B cell (primary cell): ENCODE measurements around the gene DPCD. TPM values are rescaled to one million over a fixed set of nuclear protein-coding genes. Genes with fewer than 3 reads are reported as not detected.

Experiments used
- ATAC-seq: fragments of 200-7000 bp; cut with Tn5 transposase; one replicate; pipeline ENCODE4 v1.10.0; 2021; ENCODE audit warnings: low read depth, mild to moderate bottlenecking, moderate number of reproducible peaks, moderate library complexity
- CTCF ChIA-PET: fragments of 350-600 bp; sonication (Branson Sonifier 250); formaldehyde crosslinking; loops from one replicate; lab custom pipeline; 2021; ENCODE audit warnings: antibody characterized with exemption, inconsistent platforms; lab: Charles Lee
- POLR2A ChIA-PET: fragments of 350-600 bp; sonication (Branson Sonifier 250); formaldehyde crosslinking; loops from one replicate; lab custom pipeline; 2021; ENCODE audit warnings: antibody characterized with exemption; lab: Charles Lee
- DNase-seq: peaks from one replicate; pipeline ENCODE4 v3.0.0; 2013
- H2AFZ ChIP-seq: 2 replicates; pipeline ENCODE4 v1.6.1; 2012; ENCODE audit warnings: mild to moderate bottlenecking, low read depth, low read length; ENCODE audit not compliant: insufficient read depth, poor library complexity, severe bottlenecking
- H3K27ac ChIP-seq, 2 donors: 1 replicate in 1 of 2; 2 replicates in 1 of 2; pipeline ENCODE4 v1.5.1; 2012 to 2013; ENCODE audit warnings: low read length in 2 of 2, mild to moderate bottlenecking in 2 of 2, moderate library complexity in 1 of 2
- H3K27me3 ChIP-seq, 4 experiments: fragments of 200-600 bp in 1 of 4; sonication (generic) in 1 of 4; replicated peaks in 1 of 4; 1 replicate in 2 of 4; 2 replicates in 2 of 4; pipeline versions ENCODE4 v1.6.1 to v1.7.0; 2013 to 2016; ENCODE audit warnings: low read length in 3 of 4, mild to moderate bottlenecking in 2 of 4, mixed read lengths in 1 of 4, moderate library complexity in 1 of 4; ENCODE audit not compliant: insufficient read depth in 4 of 4, control insufficient read depth in 3 of 4; ENCODE audit errors: control extremely low read depth in 1 of 4
- H3K36me3 ChIP-seq, 2 experiments: replicated peaks in 1 of 2; 1 replicate in 1 of 2; 2 replicates in 1 of 2; pipeline versions ENCODE4 v1.6.1 to v1.7.1; 2013; ENCODE audit warnings: low read length in 1 of 2; ENCODE audit not compliant: insufficient read depth in 2 of 2, control insufficient read depth in 1 of 2; ENCODE audit errors: control extremely low read depth in 1 of 2, extremely low read depth in 1 of 2
- H3K4me1 ChIP-seq, 2 donors: fragments of 200-600 bp in 1 of 2; sonication (generic) in 1 of 2; 1 replicate in 1 of 2; 2 replicates in 1 of 2; pipeline versions ENCODE4 v1.5.1 to v1.6.1; 2013 to 2017; ENCODE audit warnings: low read length in 2 of 2; ENCODE audit not compliant: control insufficient read depth in 2 of 2, insufficient read depth in 2 of 2
- H3K4me2 ChIP-seq: replicated peaks from 2 replicates; pipeline ENCODE3; 2012; ENCODE audit warnings: mild to moderate bottlenecking, low read depth, low read length; ENCODE audit not compliant: poor library complexity, severe bottlenecking
- H3K4me3 ChIP-seq, 5 experiments: fragments of 200-600 bp in 1 of 5; sonication (generic) in 1 of 5; 1 replicate in 3 of 5; 2 replicates in 2 of 5; pipeline versions ENCODE4 v1.5.1 to v1.7.0; 2011 to 2016; ENCODE audit warnings: low read length in 4 of 5, mild to moderate bottlenecking in 4 of 5, low read depth in 2 of 5, control low read depth in 1 of 5, moderate library complexity in 1 of 5; ENCODE audit not compliant: insufficient read depth in 1 of 5; ENCODE audit errors: control extremely low read depth in 1 of 5, extremely low read depth in 1 of 5
- H3K79me2 ChIP-seq: fragments of 200-600 bp; sonication (generic); one replicate; pipeline ENCODE4 v1.6.0; 2016; ENCODE audit warnings: low read length; ENCODE audit not compliant: control insufficient read depth, insufficient read depth
- H3K9ac ChIP-seq: fragments of 200-600 bp; sonication (generic); 2 replicates; pipeline ENCODE4 v1.6.1; 2017; ENCODE audit warnings: mild to moderate bottlenecking, low read length, moderate library complexity
- H3K9me3 ChIP-seq, 3 donors: one replicate each; pipeline versions ENCODE4 v1.6.1 to v1.7.1; 2013; ENCODE audit warnings: low read length in 2 of 3; ENCODE audit not compliant: control insufficient read depth in 2 of 3, insufficient read depth in 1 of 3; ENCODE audit errors: control extremely low read depth in 1 of 3
- H4K20me1 ChIP-seq: 2 replicates; pipeline ENCODE4 v1.6.0; 2012; ENCODE audit warnings: mild to moderate bottlenecking, low read length; ENCODE audit not compliant: insufficient read depth, control insufficient read depth, poor library complexity, severe bottlenecking
- H3K27ac Mint-ChIP-seq: one replicate; pipeline ENCODE4 v1.8.0; 2021; ENCODE audit warnings: mixed read lengths
- H3K27me3 Mint-ChIP-seq: one replicate; pipeline ENCODE4 v1.8.0; 2021; ENCODE audit warnings: mixed read lengths
- H3K4me1 Mint-ChIP-seq: one replicate; pipeline ENCODE4 v1.8.0; 2021; ENCODE audit warnings: mixed read lengths
- H3K4me3 Mint-ChIP-seq: one replicate; pipeline ENCODE4 v1.8.0; 2021; ENCODE audit warnings: mixed read lengths
- H3K9me3 Mint-ChIP-seq: one replicate; pipeline ENCODE4 v1.8.0; 2022; ENCODE audit warnings: mixed read lengths; ENCODE audit not compliant: insufficient read depth
- CTCF ChIP-seq: fragments of 200-600 bp; IDR thresholded peaks from one replicate; pipeline ENCODE4 v1.8.0; 2022; ENCODE audit warnings: antibody characterized with exemption, mild to moderate bottlenecking
- EZH2 ChIP-seq: IDR thresholded peaks from 2 replicates; pipeline ENCODE4 v1.6.1; 2012; ENCODE audit warnings: borderline replicate concordance, low read depth, mild to moderate bottlenecking, moderate library complexity, low read length; ENCODE audit not compliant: insufficient read depth, poor library complexity, severe bottlenecking
- WGBS: methylation state at CpG from one replicate; pipeline ENCODE4 v1.1.5; 2013; ENCODE audit warnings: missing lambda C conversion rate; ENCODE audit not compliant: insufficient coverage; 5-methylcytosine and 5-hydroxymethylcytosine counted together
- intact Hi-C: fragments of 100-400 bp; cut with micrococcal nuclease; formaldehyde crosslinking; loops from one replicate; pipeline ENCODE4 v1.10.0; 2022
- polyA plus RNA-seq: library from polyadenylated mRNA; depleted of rRNA; stranded (reverse); fragments of >200 nt; gene quantifications from 2 replicates; pipeline ENCODE4 v1.2.3, GENCODE V29; 2012
- total RNA-seq, 2 donors: library from RNA; stranded (reverse); fragments of 120-200 nt in 1 of 2; gene quantifications; 1 replicate in 1 of 2; 2 replicates in 1 of 2; pipeline versions ENCODE4 v1.2.3 to v1.2.4, GENCODE V29; 2013 to 2022

The DPCD gene
- total and polyA plus RNA-seq, 2 donors (not counting 1 experiment from before 2014, with no cell fraction given) = 0.88 to 2.2 TPM

- ATAC-seq = no peak
- no peak for DNase-seq
- Histone ChIP-seq H3K27ac (no peak overlapping the region), H3K4me2 (no peak overlapping the region), H2AFZ (no peak overlapping the region), H4K20me1 (no peaks in the 10 kb centered on the region), H3K4me1 (peaks cover 14 to 18% of the 10 kb centered on the region in 2 donors), H3K9ac (no peak overlapping the region), H3K4me3 (no peak overlapping the region), H3K27me3 (peaks cover 0 to 10% (median 6%) of the 10 kb centered on the region in 4 experiments), H3K9me3 (peaks cover 0 to 17% (median 0%) of the 10 kb centered on the region in 3 donors), H3K79me2 (no peaks in the 10 kb centered on the region), H3K36me3 (peaks cover 0 to 10% of the 10 kb centered on the region in 2 experiments)
- intact Hi-C loops = loop anchor here (5.0 kb wide), 1 partner anchor 477 kb away; no protein-coding TSS in a partner anchor
- ChIA-PET POLR2A (no interaction called here), CTCF (interaction anchor here (5.2 kb wide), 1 partner anchor 360 kb away, joined by 47 read pairs; no protein-coding TSS in a partner anchor)
- Mint-ChIP-seq H3K27ac (no peak overlapping the region), H3K4me1 (peaks cover 10% of the 10 kb centered on the region), H3K9me3 (no peaks in the 10 kb centered on the region), H3K27me3 (peaks cover 7% of the 10 kb centered on the region), H3K4me3 (no peak overlapping the region)
- 95% methylated on average over 13 of the region's 25 CpGs for WGBS
- TF ChIP-seq CTCF (no peak), EZH2 (no peak)
Measured at GRCh38 chr10:101573885-101574753, 14.0 kb upstream of the DPCD start.

GRCh38 chr10:101575091-101575490 is 13.0 kb upstream of the DPCD start:
- Mint-ChIP-seq H3K4me3 (no peak overlapping the region), H3K4me1 (peaks cover under 1% of the 10 kb centered on the region), H3K9me3 (no peaks in the 10 kb centered on the region), H3K27ac (no peak overlapping the region), H3K27me3 (no peaks in the 10 kb centered on the region)
- ChIA-PET POLR2A (no interaction called here), CTCF (interaction anchor here (1.3 kb wide), 1 partner anchor 303 kb away, joined by 6 read pairs; no protein-coding TSS in a partner anchor)
- no peaks in the 10 kb centered on the region for H3K79me2 ChIP-seq
- H3K27me3 ChIP-seq = no peaks in the 10 kb centered on the region
- no peak overlapping the region for H3K4me2 ChIP-seq
- no peak overlapping the region for H2AFZ ChIP-seq
- no peaks in the 10 kb centered on the region for H4K20me1 ChIP-seq
- no peak for DNase-seq
- H3K9me3 ChIP-seq = peaks cover 0 to 9% (median 0%) of the 10 kb centered on the region in 3 donors
- H3K27ac ChIP-seq = no peak overlapping the region
- no peak for TF ChIP-seq EZH2
- no peak for TF ChIP-seq CTCF
- 97% methylated on average over 2 of the region's 3 CpGs for WGBS
- ATAC-seq = no peak
- peaks cover 6 to 8% of the 10 kb centered on the region in 2 donors for H3K4me1 ChIP-seq
- H3K36me3 ChIP-seq = peaks cover 0 to 18% of the 10 kb centered on the region in 2 experiments
- H3K9ac ChIP-seq = no peak overlapping the region
- intact Hi-C loops = no loop called here
- H3K4me3 ChIP-seq = no peak overlapping the region
